ENCODE results near the gene CADPS2. TPM values are rescaled to one million over a fixed set of nuclear protein-coding genes. Genes with fewer than 3 reads are reported as not detected.

The CADPS2 gene
- total and polyA plus RNA-seq, 2 of the 8 experiments (the other 6 are each of a cell fraction or from before 2014, with no cell fraction given) = 8.9 to 22.3 TPM

GRCh38 chr7:122552769-122553168 lies 333.5 kb downstream of the CADPS2 start:
- Histone ChIP-seq H3K23me2 (ENCODE audit: low read depth, low read length) (no peaks in the 10 kb centered on the region), H3K27ac (ENCODE audit: low read depth, low read length) (no peak overlapping the region), H3K18ac (ENCODE audit: extremely low read depth, low read length) (no peak overlapping the region), H3K4ac (replicated peaks; ENCODE audit: insufficient read length, low read depth, low read length) (no peak overlapping the region), H4K91ac (replicated peaks; ENCODE audit: insufficient read length, low read length) (no peak overlapping the region), H3K36me3 (ENCODE audit: control insufficient read depth in 2 of 4, insufficient read depth in 4 of 4, low read length in 3 of 4) (no peaks in the 10 kb centered on the region), H2AFZ (ENCODE audit: low read length) (no peak overlapping the region), H4K5ac (ENCODE audit: insufficient read length, low read depth, low read length) (no peak overlapping the region), H3K9ac (replicated peaks in 1 of 4; ENCODE audit: extremely low read depth in 1 of 4, low read depth in 3 of 4, low read length in 3 of 4) (no peak overlapping the region), H3K4me2 (ENCODE audit: insufficient read depth in 1 of 2, low read depth in 2 of 2, low read length in 2 of 2) (no peak overlapping the region), H4K20me1 (replicated peaks in 1 of 2; ENCODE audit: control insufficient read depth in 1 of 2, insufficient read depth in 2 of 2, low read length in 2 of 2) (no peaks in the 10 kb centered on the region), H3K23ac (ENCODE audit: insufficient read length) (no peak overlapping the region), H2BK20ac (ENCODE audit: low read length) (no peak overlapping the region), H3K79me2 (ENCODE audit: control insufficient read depth in 1 of 2, insufficient read depth in 2 of 2, low read length in 2 of 2) (no peaks in the 10 kb centered on the region), H2BK5ac (ENCODE audit: low read depth, low read length) (no peak overlapping the region), H2BK15ac (ENCODE audit: low read length) (no peak overlapping the region), H2BK12ac (ENCODE audit: low read depth, low read length) (no peak overlapping the region), H2BK120ac (replicated peaks; ENCODE audit: low read depth, low read length) (no peak overlapping the region), H4K8ac (ENCODE audit: extremely low read depth, insufficient read depth, low read length) (no peak overlapping the region), H3K56ac (replicated peaks; ENCODE audit: insufficient read length, low read depth, low read length) (no peak overlapping the region), H3K4me3 (ENCODE audit: extremely low read depth in 1 of 4, insufficient read depth in 2 of 4, low read depth in 3 of 4, low read length in 4 of 4) (no peak overlapping the region), H3K14ac (ENCODE audit: insufficient read length) (no peak overlapping the region), H2AK5ac (ENCODE audit: low read depth, low read length) (no peak overlapping the region), H3K27me3 (replicated peaks in 1 of 4; ENCODE audit: control insufficient read depth in 3 of 4, extremely low read depth in 1 of 4, insufficient read depth in 3 of 4, low read length in 3 of 4) (no peaks in the 10 kb centered on the region), H3K79me1 (ENCODE audit: low read depth, low read length) (no peaks in the 10 kb centered on the region), H3K9me3 (ENCODE audit: insufficient read depth in 2 of 2, low read depth in 1 of 2, low read length in 1 of 2) (no peaks in the 10 kb centered on the region), H3K4me1 (replicated peaks in 1 of 4; ENCODE audit: control insufficient read depth in 3 of 4, insufficient read depth in 4 of 4, low read length in 3 of 4) (no peaks in the 10 kb centered on the region)
- ChIA-PET CTCF (ENCODE audit: partially characterized antibody) (interaction anchor here (0.7 to 0.9 kb wide), 2 partner anchors 15 to 245 kb away, joined by 3 read pairs; no protein-coding TSS in a partner anchor), POLR2A (ENCODE audit: partially characterized antibody) (no interaction called here)
- DNase-seq (ENCODE audit: low read depth in 1 of 2, low spot score in 2 of 2) (no peak), FAIRE-seq (no peak)
- TF ChIP-seq JUN (IDR thresholded peaks at IDR 0.05; ENCODE audit: low read depth, low read length) (no peak), POU5F1 (IDR thresholded peaks at IDR 0.05; ENCODE audit: low read depth, low read length) (no peak)

Measured in H1 (cell line).